Tibial artery (tissue), 4 donors: ENCODE results near the gene ALDH6A1.

Experiments used
- DNase-seq, 2 donors: peaks; one replicate each; pipeline ENCODE4 v3.0.0-alpha.2; 2019
- H3K27ac ChIP-seq, 2 donors: fragments of 200-600 bp; sonication (generic) in 1 of 2; 1 replicate in 1 of 2; 2 replicates in 1 of 2; pipeline ENCODE4 v1.5.1; 2018 to 2019; ENCODE audit warnings: mild to moderate bottlenecking in 1 of 2
- H3K27me3 ChIP-seq, 2 donors: fragments of 200-600 bp; sonication (generic) in 1 of 2; one replicate each; pipeline versions ENCODE4 v1.5.1 to v1.6.0; 2016 to 2019
- H3K36me3 ChIP-seq, 3 donors: fragments of 200-600 bp; sonication (generic) in 2 of 3; one replicate each; pipeline ENCODE4 v1.5.1; 2016 to 2019; ENCODE audit warnings: mild to moderate bottlenecking in 2 of 3
- H3K4me1 ChIP-seq, 4 donors: fragments of 200-600 bp; sonication (generic) in 2 of 4; 1 replicate in 3 of 4; 2 replicates in 1 of 4; pipeline ENCODE4 v1.5.1; 2016 to 2019
- H3K4me3 ChIP-seq, 2 donors: fragments of 200-600 bp; sonication (generic) in 1 of 2; 1 replicate in 1 of 2; 2 replicates in 1 of 2; pipeline ENCODE4 v1.5.1; 2018 to 2019; ENCODE audit warnings: mild to moderate bottlenecking in 2 of 2
- H3K9me3 ChIP-seq, 3 donors: fragments of 200-600 bp; sonication (generic) in 1 of 3; one replicate each; pipeline ENCODE4 v1.5.1; 2016 to 2019
- CTCF ChIP-seq, 2 experiments: fragments of 200-600 bp in 1 of 2; fragments of 450-650 bp in 1 of 2; IDR thresholded peaks; one replicate each; pipeline ENCODE4 v1.5.1; 2017 to 2019; ENCODE audit warnings: antibody characterized with exemption in 2 of 2, mild to moderate bottlenecking in 1 of 2, moderate library complexity in 1 of 2
- intact Hi-C: fragments of 100-400 bp; cut with DNase I; formaldehyde crosslinking; loops from one replicate; pipeline ENCODE4 v1.15.0; 2023; ENCODE audit warnings: low total_unique reads

Gene ALDH6A1

GRCh38 chr14:74083784-74084276 lies 423 bp downstream of the ALDH6A1 start:
- Histone ChIP-seq H3K27me3 (no peaks in the 10 kb centered on the region), H3K27ac (peak overlapping the region; percentile 91 to 97), H3K36me3 (no peaks in the 10 kb centered on the region), H3K4me3 (peak overlapping the region; percentile 71 to 94), H3K9me3 (no peaks in the 10 kb centered on the region), H3K4me1 (peaks cover 0 to 29% (median 20%) of the 10 kb centered on the region in 4 donors)
- no peak for DNase-seq
- TF ChIP-seq CTCF (IDR thresholded peaks at IDR 0.05), result no peak
- intact Hi-C loops, result no loop called here

- intact Hi-C loops, result no loop called here
- Histone ChIP-seq H3K27ac (peak overlapping the region; percentile 91 to 97), H3K36me3 (no peaks in the 10 kb centered on the region), H3K4me1 (peaks cover 0 to 29% (median 20%) of the 10 kb centered on the region in 4 donors), H3K9me3 (no peaks in the 10 kb centered on the region), H3K4me3 (peak overlapping the region; percentile 71 to 94), H3K27me3 (no peaks in the 10 kb centered on the region)
- DNase-seq, result no peak
- TF ChIP-seq CTCF (IDR thresholded peaks at IDR 0.05), result no peak
Measured at GRCh38 chr14:74083161-74083560, 1.1 kb downstream of the ALDH6A1 start.

GRCh38 chr14:74081491-74081890 lies 2.8 kb downstream of the ALDH6A1 start:
- no peaks in the 10 kb centered on the region for H3K36me3 ChIP-seq
- no peak overlapping the region for H3K4me3 ChIP-seq
- intact Hi-C loops, result no loop called here
- peaks cover 0 to 26% (median 20%) of the 10 kb centered on the region in 4 donors for H3K4me1 ChIP-seq
- H3K9me3 ChIP-seq, result no peaks in the 10 kb centered on the region
- DNase-seq, result no peak
- no peaks in the 10 kb centered on the region for H3K27me3 ChIP-seq
- TF ChIP-seq CTCF (IDR thresholded peaks at IDR 0.05), result no peak
- no peak overlapping the region for H3K27ac ChIP-seq

- Histone ChIP-seq H3K36me3 (no peaks in the 10 kb centered on the region), H3K9me3 (no peaks in the 10 kb centered on the region), H3K4me3 (no peak overlapping the region), H3K4me1 (peaks cover 0 to 21% (median 18%) of the 10 kb centered on the region in 4 donors), H3K27ac (no peak overlapping the region), H3K27me3 (no peaks in the 10 kb centered on the region)
- intact Hi-C loops, result no loop called here
- DNase-seq, result no peak
- TF ChIP-seq CTCF (IDR thresholded peaks at IDR 0.05), result no peak
Measured at GRCh38 chr14:74080820-74081460, 3.3 kb downstream of the ALDH6A1 start.

GRCh38 chr14:74077401-74077800 lies 6.9 kb downstream of the ALDH6A1 start:
- Histone ChIP-seq H3K4me1 (no peaks in the 10 kb centered on the region), H3K9me3 (no peaks in the 10 kb centered on the region), H3K36me3 (peaks cover 18 to 29% (median 22%) of the 10 kb centered on the region in 3 donors), H3K4me3 (no peak overlapping the region), H3K27ac (no peak overlapping the region), H3K27me3 (no peaks in the 10 kb centered on the region)
- DNase-seq, result no peak
- intact Hi-C loops, result no loop called here
- TF ChIP-seq CTCF (IDR thresholded peaks at IDR 0.05), result no peak
